Mucosa of descending colon (tissue), 3 donors: Measurements from ENCODE around the gene GPD2. TPM values are rescaled to one million over a fixed set of nuclear protein-coding genes. Genes with fewer than 3 reads are reported as not detected.

Source experiments
- ATAC-seq: fragments of 200-7000 bp; cut with Tn5 transposase; one replicate; pipeline ENCODE4 v1.9.1; 2020; ENCODE audit warnings: mild to moderate bottlenecking, moderate library complexity
- DNase-seq, 3 donors: peaks; one replicate each; pipeline ENCODE4 v3.0.0-alpha.2; 2020
- H3K36me3 ChIP-seq: fragments of 200-600 bp; one replicate; pipeline ENCODE4 v1.8.0; 2021; ENCODE audit warnings: low read depth, mild to moderate bottlenecking
- H3K4me1 ChIP-seq: fragments of 200-600 bp; one replicate; pipeline ENCODE4 v1.8.0; 2021; ENCODE audit warnings: low read depth, mild to moderate bottlenecking
- H3K4me3 ChIP-seq: fragments of 200-600 bp; one replicate; pipeline ENCODE4 v1.8.0; 2021; ENCODE audit warnings: mild to moderate bottlenecking
- H3K9me3 ChIP-seq: fragments of 200-600 bp; one replicate; pipeline ENCODE4 v1.8.0; 2021; ENCODE audit warnings: mild to moderate bottlenecking
- intact Hi-C, 2 donors: fragments of 100-400 bp; cut with DNase I in 1 of 2; cut with micrococcal nuclease in 1 of 2; formaldehyde crosslinking; loops; one replicate each; pipeline versions ENCODE4 v1.11.0 to v1.11.1; 2022; cut with DNase I, micrococcal nuclease
- total RNA-seq, 3 donors: library from RNA; stranded (reverse); fragmentation: NEBNext Ultra II Directional in 2 of 3; extraction: Animal tissue kit (Norgen Biotek cat#: 25700) in 2 of 3; gene quantifications; one replicate each; pipeline versions ENCODE4 v1.2.1 to v1.2.4, GENCODE V29; 2021 to 2023
- TF ChIP-seq, protein P1 (sequence below): fragments of 200-600 bp; IDR thresholded peaks from one replicate; pipeline ENCODE4 v1.8.0; 2022; ENCODE audit warnings: antibody characterized with exemption, mild to moderate bottlenecking
- donor health status: DM: no; HTN: no; CAD: no; lungs with moderate emphysema.
- donor health status: DM: no; HTN: no; CAD: no.
- donor health status: DM: no; HTN: yes; CAD: no.

Gene GPD2
- total RNA-seq, 3 donors from 2014 or later = 42.9 to 83.5 (median 77.9) TPM

DNA sequence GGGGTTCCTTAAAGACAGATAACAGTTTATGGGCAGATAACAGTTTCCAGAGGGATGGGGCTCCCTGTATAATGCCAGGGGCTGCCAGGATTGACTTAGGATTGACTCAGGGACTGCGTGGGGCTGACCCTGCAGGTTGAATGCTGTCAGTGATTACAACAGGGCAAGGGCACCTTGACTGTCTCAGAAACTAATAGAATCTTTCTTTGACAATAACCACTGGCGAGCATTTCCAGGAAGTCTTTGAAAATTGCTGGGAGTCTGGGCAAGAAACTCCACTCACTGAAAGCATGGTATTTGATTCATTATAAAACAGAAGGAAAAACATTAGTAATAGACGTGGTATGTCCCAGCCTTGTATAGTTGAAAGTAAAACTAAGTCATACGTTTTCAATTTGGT, 101.0 kb downstream of the GPD2 start:
- H3K9me3 ChIP-seq = no peaks in the 10 kb centered on the region
- TF ChIP-seq, protein P1, sequence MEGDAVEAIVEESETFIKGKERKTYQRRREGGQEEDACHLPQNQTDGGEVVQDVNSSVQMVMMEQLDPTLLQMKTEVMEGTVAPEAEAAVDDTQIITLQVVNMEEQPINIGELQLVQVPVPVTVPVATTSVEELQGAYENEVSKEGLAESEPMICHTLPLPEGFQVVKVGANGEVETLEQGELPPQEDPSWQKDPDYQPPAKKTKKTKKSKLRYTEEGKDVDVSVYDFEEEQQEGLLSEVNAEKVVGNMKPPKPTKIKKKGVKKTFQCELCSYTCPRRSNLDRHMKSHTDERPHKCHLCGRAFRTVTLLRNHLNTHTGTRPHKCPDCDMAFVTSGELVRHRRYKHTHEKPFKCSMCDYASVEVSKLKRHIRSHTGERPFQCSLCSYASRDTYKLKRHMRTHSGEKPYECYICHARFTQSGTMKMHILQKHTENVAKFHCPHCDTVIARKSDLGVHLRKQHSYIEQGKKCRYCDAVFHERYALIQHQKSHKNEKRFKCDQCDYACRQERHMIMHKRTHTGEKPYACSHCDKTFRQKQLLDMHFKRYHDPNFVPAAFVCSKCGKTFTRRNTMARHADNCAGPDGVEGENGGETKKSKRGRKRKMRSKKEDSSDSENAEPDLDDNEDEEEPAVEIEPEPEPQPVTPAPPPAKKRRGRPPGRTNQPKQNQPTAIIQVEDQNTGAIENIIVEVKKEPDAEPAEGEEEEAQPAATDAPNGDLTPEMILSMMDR = no peak
- ATAC-seq (no peak), DNase-seq (no peak)
- no peaks in the 10 kb centered on the region for H3K4me1 ChIP-seq
- no peak overlapping the region for H3K4me3 ChIP-seq
- no peaks in the 10 kb centered on the region for H3K36me3 ChIP-seq
- intact Hi-C loops = no loop called here

DNA sequence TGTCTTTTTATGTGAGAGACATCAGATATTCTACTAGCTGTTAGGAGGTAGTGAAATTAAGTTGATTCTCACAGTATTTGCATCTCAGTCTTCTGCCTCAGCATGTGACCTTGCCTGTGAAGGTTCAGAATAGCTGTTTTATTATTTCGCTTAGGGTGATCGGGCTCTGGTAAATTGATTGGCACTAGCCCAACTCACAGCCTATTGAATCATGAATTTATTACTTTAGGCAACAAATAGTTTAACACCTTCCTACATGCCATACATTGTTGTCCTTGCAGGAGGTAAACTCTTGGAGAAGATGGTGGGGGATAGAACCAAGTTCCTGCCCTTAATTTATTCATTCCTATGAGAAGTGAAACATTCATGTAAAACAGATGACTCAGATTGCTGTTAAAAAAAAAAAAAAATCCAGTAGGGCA, 101.9 kb downstream of the GPD2 start:
- intact Hi-C loops = no loop called here
- no peaks in the 10 kb centered on the region for H3K9me3 ChIP-seq
- ATAC-seq (no peak), DNase-seq (no peak)
- H3K4me1 ChIP-seq = no peaks in the 10 kb centered on the region
- no peaks in the 10 kb centered on the region for H3K36me3 ChIP-seq
- TF ChIP-seq, protein P1 = no peak
- no peak overlapping the region for H3K4me3 ChIP-seq

GRCh38 chr2:156539086-156539860, 103.1 kb downstream of the GPD2 start:
- intact Hi-C loops = no loop called here
- ATAC-seq (no peak), DNase-seq (no peak)
- Histone ChIP-seq H3K4me3 (no peak overlapping the region), H3K9me3 (no peaks in the 10 kb centered on the region), H3K36me3 (no peaks in the 10 kb centered on the region), H3K4me1 (no peaks in the 10 kb centered on the region)
- TF ChIP-seq, protein P1 = no peak

- Histone ChIP-seq H3K4me1 (no peaks in the 10 kb centered on the region), H3K4me3 (no peak overlapping the region), H3K9me3 (no peaks in the 10 kb centered on the region), H3K36me3 (no peaks in the 10 kb centered on the region)
- ATAC-seq (no peak), DNase-seq (no peak)
- TF ChIP-seq, protein P1 = no peak
- intact Hi-C loops = no loop called here
Observed at GRCh38 chr2:156540706-156541105, 104.5 kb downstream of the GPD2 start.

DNA sequence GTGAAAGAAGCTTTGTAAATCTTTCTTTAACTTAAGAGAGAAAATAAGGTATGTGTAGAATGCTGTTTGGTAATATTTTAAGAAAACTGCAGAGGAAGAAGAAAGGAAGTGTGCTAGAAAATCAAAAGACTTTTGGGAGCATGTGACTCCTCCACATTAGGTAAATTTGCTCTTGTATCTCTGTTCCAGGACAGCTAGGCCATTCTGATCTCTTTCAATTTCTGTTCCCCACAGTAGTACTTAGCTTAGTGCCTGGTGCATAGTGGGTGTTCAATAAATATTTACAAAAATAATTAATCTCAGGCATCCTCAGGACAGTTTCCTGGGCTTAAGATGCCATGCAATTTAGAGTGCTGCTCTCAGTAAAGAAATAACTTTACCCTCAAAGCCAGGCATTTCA, 105.0 kb downstream of the GPD2 start:
- intact Hi-C loops = no loop called here
- Histone ChIP-seq H3K4me1 (no peaks in the 10 kb centered on the region), H3K9me3 (no peaks in the 10 kb centered on the region), H3K4me3 (no peak overlapping the region), H3K36me3 (no peaks in the 10 kb centered on the region)
- DNase-seq (no peak), ATAC-seq (no peak)
- TF ChIP-seq, protein P1 = no peak

DNA sequence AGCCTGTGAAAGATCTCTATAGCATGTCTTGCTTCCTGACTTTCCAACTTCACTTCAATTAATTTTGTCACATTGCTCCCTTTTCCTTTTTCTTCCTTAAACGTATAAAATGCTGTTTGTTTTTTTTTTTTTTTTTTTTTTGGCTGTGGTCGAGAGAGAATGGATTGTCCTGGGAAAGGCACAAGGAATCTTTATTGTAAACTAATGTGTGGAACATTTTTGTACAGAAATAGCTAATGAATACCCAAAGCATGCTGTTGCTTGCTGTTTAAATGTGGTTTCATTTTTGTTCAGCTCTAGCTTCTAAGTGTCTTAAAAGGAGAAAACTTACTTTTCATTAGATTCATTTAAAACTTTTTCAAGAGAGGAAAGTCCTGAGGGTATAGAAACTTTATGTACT, 105.5 kb downstream of the GPD2 start:
- no peaks in the 10 kb centered on the region for H3K4me1 ChIP-seq
- DNase-seq (no peak), ATAC-seq (no peak)
- H3K4me3 ChIP-seq = no peak overlapping the region
- no peaks in the 10 kb centered on the region for H3K9me3 ChIP-seq
- intact Hi-C loops = no loop called here
- TF ChIP-seq, protein P1 = no peak
- H3K36me3 ChIP-seq = no peaks in the 10 kb centered on the region
